ENCODE measurements around the gene SVEP1. TPM values are rescaled to one million over a fixed set of nuclear protein-coding genes. Genes with fewer than 3 reads are reported as not detected.
A peak's percentile ranks its signal among the peaks of the same experiment; 100 is the strongest.

The SVEP1 gene
- polyA plus RNA-seq, 1 donor = 8.7 TPM

GRCh38 chr9:110332766-110333165, 246.8 kb downstream of the SVEP1 start:
- no peak overlapping the region for H3K4me3 ChIP-seq (ENCODE audit: low read length)
- no peak overlapping the region for H3K27ac ChIP-seq (ENCODE audit: low read length)
- no peaks in the 10 kb centered on the region for H3K27me3 ChIP-seq (ENCODE audit: control insufficient read depth, insufficient read depth, low read length)
- H3K4me1 ChIP-seq (ENCODE audit: control insufficient read depth, insufficient read depth, low read length) = no peaks in the 10 kb centered on the region
- no peaks in the 10 kb centered on the region for H3K9me3 ChIP-seq (ENCODE audit: control insufficient read depth, low read depth, low read length)
- DNase-seq = no peak
- WGBS (ENCODE audit: insufficient coverage, low lambda C conversion rate) = no CpG with 5 or more reads among the region's 3 CpGs
- H3K36me3 ChIP-seq (ENCODE audit: control insufficient read depth, insufficient read depth, low read length) = no peaks in the 10 kb centered on the region

GRCh38 chr9:110330484-110331105, 248.9 kb downstream of the SVEP1 start:
- Histone ChIP-seq H3K27ac (ENCODE audit: low read length) (no peak overlapping the region), H3K36me3 (ENCODE audit: control insufficient read depth, insufficient read depth, low read length) (no peaks in the 10 kb centered on the region), H3K27me3 (ENCODE audit: control insufficient read depth, insufficient read depth, low read length) (no peaks in the 10 kb centered on the region), H3K4me3 (ENCODE audit: low read length) (no peak overlapping the region), H3K4me1 (ENCODE audit: control insufficient read depth, insufficient read depth, low read length) (no peaks in the 10 kb centered on the region), H3K9me3 (ENCODE audit: control insufficient read depth, low read depth, low read length) (no peaks in the 10 kb centered on the region)
- no peak for DNase-seq
- 71% methylated on average over 1 of the region's 1 CpG for WGBS (ENCODE audit: insufficient coverage, low lambda C conversion rate)

- Histone ChIP-seq H3K4me1 (ENCODE audit: control insufficient read depth, insufficient read depth, low read length) (no peaks in the 10 kb centered on the region), H3K36me3 (ENCODE audit: control insufficient read depth, insufficient read depth, low read length) (no peaks in the 10 kb centered on the region), H3K4me3 (ENCODE audit: low read length) (no peak overlapping the region), H3K27ac (ENCODE audit: low read length) (no peak overlapping the region), H3K9me3 (ENCODE audit: control insufficient read depth, low read depth, low read length) (no peaks in the 10 kb centered on the region), H3K27me3 (ENCODE audit: control insufficient read depth, insufficient read depth, low read length) (no peaks in the 10 kb centered on the region)
- 76% methylated on average over 2 of the region's 5 CpGs for WGBS (ENCODE audit: insufficient coverage, low lambda C conversion rate)
- DNase-seq = no peak
These were observed 249.8 kb downstream of the SVEP1 start for GRCh38 chr9:110329639-110330230.

- DNase-seq = no peak
- no peak overlapping the region for H3K4me3 ChIP-seq (ENCODE audit: low read length)
- WGBS (ENCODE audit: insufficient coverage, low lambda C conversion rate) = 100% methylated on average over 1 of the region's 1 CpG
- H3K27me3 ChIP-seq (ENCODE audit: control insufficient read depth, insufficient read depth, low read length) = no peaks in the 10 kb centered on the region
- H3K27ac ChIP-seq (ENCODE audit: low read length) = no peak overlapping the region
- no peaks in the 10 kb centered on the region for H3K9me3 ChIP-seq (ENCODE audit: control insufficient read depth, low read depth, low read length)
- no peaks in the 10 kb centered on the region for H3K36me3 ChIP-seq (ENCODE audit: control insufficient read depth, insufficient read depth, low read length)
- no peaks in the 10 kb centered on the region for H3K4me1 ChIP-seq (ENCODE audit: control insufficient read depth, insufficient read depth, low read length)
These were observed 250.8 kb downstream of the SVEP1 start for GRCh38 chr9:110328763-110329162.

- DNase-seq = peak in 1 of 2 donors; percentile 27
These were observed 251.8 kb downstream of the SVEP1 start for GRCh38 chr9:110327716-110328115.

GRCh38 chr9:110323818-110324217, 255.7 kb downstream of the SVEP1 start:
- no peak overlapping the region for H3K4me3 ChIP-seq (ENCODE audit: low read length)
- H3K27me3 ChIP-seq (ENCODE audit: control insufficient read depth, insufficient read depth, low read length) = no peaks in the 10 kb centered on the region
- no peaks in the 10 kb centered on the region for H3K36me3 ChIP-seq (ENCODE audit: control insufficient read depth, insufficient read depth, low read length)
- H3K4me1 ChIP-seq (ENCODE audit: control insufficient read depth, insufficient read depth, low read length) = no peaks in the 10 kb centered on the region
- no peak for DNase-seq
- no peak overlapping the region for H3K27ac ChIP-seq (ENCODE audit: low read length)
- H3K9me3 ChIP-seq (ENCODE audit: control insufficient read depth, low read depth, low read length) = no peaks in the 10 kb centered on the region

More at GRCh38 chr9:110327716-110328115, 251.8 kb downstream of the SVEP1 start:
- Histone ChIP-seq H3K27me3 (ENCODE audit: control insufficient read depth, insufficient read depth, low read length) (no peaks in the 10 kb centered on the region), H3K4me1 (ENCODE audit: control insufficient read depth, insufficient read depth, low read length) (no peaks in the 10 kb centered on the region), H3K27ac (ENCODE audit: low read length) (no peak overlapping the region), H3K9me3 (ENCODE audit: control insufficient read depth, low read depth, low read length) (no peaks in the 10 kb centered on the region), H3K4me3 (ENCODE audit: low read length) (no peak overlapping the region), H3K36me3 (ENCODE audit: control insufficient read depth, insufficient read depth, low read length) (no peaks in the 10 kb centered on the region)
- WGBS (ENCODE audit: insufficient coverage, low lambda C conversion rate) = 0% methylated on average over 1 of the region's 1 CpG

GRCh38 chr9:110320651-110321445, 258.7 kb downstream of the SVEP1 start:
- H3K4me3 ChIP-seq (ENCODE audit: low read length) = no peak overlapping the region
- no peaks in the 10 kb centered on the region for H3K9me3 ChIP-seq (ENCODE audit: control insufficient read depth, low read depth, low read length)
- DNase-seq = no peak
- no peaks in the 10 kb centered on the region for H3K36me3 ChIP-seq (ENCODE audit: control insufficient read depth, insufficient read depth, low read length)
- H3K27ac ChIP-seq (ENCODE audit: low read length) = no peak overlapping the region
- H3K4me1 ChIP-seq (ENCODE audit: control insufficient read depth, insufficient read depth, low read length) = no peaks in the 10 kb centered on the region
- WGBS (ENCODE audit: insufficient coverage, low lambda C conversion rate) = no CpG with 5 or more reads among the region's 3 CpGs
- H3K27me3 ChIP-seq (ENCODE audit: control insufficient read depth, insufficient read depth, low read length) = no peaks in the 10 kb centered on the region

- DNase-seq = no peak
- Histone ChIP-seq H3K27me3 (ENCODE audit: control insufficient read depth, insufficient read depth, low read length) (no peaks in the 10 kb centered on the region), H3K36me3 (ENCODE audit: control insufficient read depth, insufficient read depth, low read length) (no peaks in the 10 kb centered on the region), H3K9me3 (ENCODE audit: control insufficient read depth, low read depth, low read length) (no peaks in the 10 kb centered on the region), H3K4me1 (ENCODE audit: control insufficient read depth, insufficient read depth, low read length) (no peaks in the 10 kb centered on the region), H3K27ac (ENCODE audit: low read length) (no peak overlapping the region), H3K4me3 (ENCODE audit: low read length) (no peak overlapping the region)
- 100% methylated on average over 1 of the region's 4 CpGs for whole genome bisulfite sequencing (ENCODE audit: insufficient coverage, low lambda C conversion rate)
These were observed 259.6 kb downstream of the SVEP1 start for GRCh38 chr9:110319781-110320492.

GRCh38 chr9:110317911-110318310, 261.6 kb downstream of the SVEP1 start:
- no CpG with 5 or more reads among the region's 4 CpGs for WGBS (ENCODE audit: insufficient coverage, low lambda C conversion rate)
- no peak overlapping the region for H3K4me3 ChIP-seq (ENCODE audit: low read length)
- H3K4me1 ChIP-seq (ENCODE audit: control insufficient read depth, insufficient read depth, low read length) = no peaks in the 10 kb centered on the region
- H3K9me3 ChIP-seq (ENCODE audit: control insufficient read depth, low read depth, low read length) = no peaks in the 10 kb centered on the region
- H3K27me3 ChIP-seq (ENCODE audit: control insufficient read depth, insufficient read depth, low read length) = no peaks in the 10 kb centered on the region
- DNase-seq = no peak
- H3K36me3 ChIP-seq (ENCODE audit: control insufficient read depth, insufficient read depth, low read length) = no peaks in the 10 kb centered on the region
- H3K27ac ChIP-seq (ENCODE audit: low read length) = no peak overlapping the region

GRCh38 chr9:110316261-110317075, 263.1 kb downstream of the SVEP1 start:
- H3K27me3 ChIP-seq (ENCODE audit: control insufficient read depth, insufficient read depth, low read length) = no peaks in the 10 kb centered on the region
- no peak overlapping the region for H3K4me3 ChIP-seq (ENCODE audit: low read length)
- DNase-seq = no peak
- H3K36me3 ChIP-seq (ENCODE audit: control insufficient read depth, insufficient read depth, low read length) = no peaks in the 10 kb centered on the region
- H3K27ac ChIP-seq (ENCODE audit: low read length) = no peak overlapping the region
- 75% methylated on average over 2 of the region's 6 CpGs for WGBS (ENCODE audit: insufficient coverage, low lambda C conversion rate)
- no peaks in the 10 kb centered on the region for H3K4me1 ChIP-seq (ENCODE audit: control insufficient read depth, insufficient read depth, low read length)
- no peaks in the 10 kb centered on the region for H3K9me3 ChIP-seq (ENCODE audit: control insufficient read depth, low read depth, low read length)

Data from large intestine (tissue), 3 donors.